IMR-90 (cell line): ENCODE data around the gene MREG. TPM values are rescaled to one million over a fixed set of nuclear protein-coding genes. Genes with fewer than 3 reads are reported as not detected.

Experiments
- ATAC-seq: fragments of 200-7000 bp; cut with Tn5 transposase; 2 replicates; pipeline ENCODE4 v1.9.1; 2020; ENCODE audit warnings: low read depth, mild to moderate bottlenecking, moderate library complexity
- BruUV-seq: library from RNA; stranded (reverse); fragments of 400-500 nt; replicated peaks from 2 replicates; lab custom pipeline; 2021; lab: Mats Ljungman, UMichigan
- CTCF ChIA-PET: fragments of 300-600 bp; formaldehyde crosslinking; extraction: SDS; loops from one replicate; lab custom pipeline; 2021; ENCODE audit warnings: antibody characterized with exemption; lab: Yijun Ruan, JAX
- POLR2A ChIA-PET: fragments of 300-600 bp; sonication (Branson Sonifier 250); formaldehyde crosslinking; loops from one replicate; lab custom pipeline; 2022; ENCODE audit warnings: antibody characterized with exemption; ENCODE audit not compliant: unreplicated experiment; lab: Charles Lee
- DNase-seq: peaks from one replicate; pipeline ENCODE4 v3.0.0; 2013
- H2AFZ ChIP-seq: replicated peaks from 2 replicates; pipeline ENCODE3; 2013; ENCODE audit warnings: low read length, mild to moderate bottlenecking; ENCODE audit not compliant: poor library complexity
- H2AK5ac ChIP-seq: 2 replicates; pipeline ENCODE4 v1.6.1; 2013; ENCODE audit warnings: low read depth, low read length, inconsistent platforms
- H2AK9ac ChIP-seq: replicated peaks from 2 replicates; pipeline ENCODE3; 2013; ENCODE audit warnings: mild to moderate bottlenecking, low read depth, low read length, moderate library complexity; ENCODE audit not compliant: poor library complexity
- H2BK120ac ChIP-seq: 2 replicates; pipeline ENCODE4 v1.6.1; 2013; ENCODE audit warnings: low read depth, low read length, inconsistent platforms
- H2BK15ac ChIP-seq: 3 replicates; pipeline ENCODE4 v1.6.1; 2013; ENCODE audit warnings: low read depth, low read length, inconsistent platforms
- H2BK20ac ChIP-seq: 2 replicates; pipeline ENCODE4 v1.6.1; 2013; ENCODE audit warnings: low read depth, mild to moderate bottlenecking, inconsistent platforms, low read length, moderate library complexity
- H2BK5ac ChIP-seq: 2 replicates; pipeline ENCODE4 v1.6.1; 2013; ENCODE audit warnings: mild to moderate bottlenecking, low read depth, low read length, inconsistent platforms; ENCODE audit not compliant: poor library complexity, severe bottlenecking
- H3K14ac ChIP-seq: replicated peaks from 2 replicates; pipeline ENCODE4 v1.6.1; 2013; ENCODE audit warnings: low read depth, low read length, inconsistent platforms
- H3K18ac ChIP-seq: 2 replicates; pipeline ENCODE4 v1.6.1; 2013; ENCODE audit warnings: low read depth, low read length, control low read depth
- H3K23ac ChIP-seq: 2 replicates; pipeline ENCODE4 v1.6.1; 2013; ENCODE audit warnings: low read depth, low read length, inconsistent platforms
- H3K27ac ChIP-seq: 2 replicates; pipeline ENCODE4 v1.5.1; 2013; ENCODE audit warnings: mild to moderate bottlenecking, control low read depth, low read length; ENCODE audit not compliant: insufficient read depth
- H3K27me3 ChIP-seq: 2 replicates; pipeline ENCODE4 v1.6.1; 2013; ENCODE audit warnings: low read length; ENCODE audit not compliant: control insufficient read depth, insufficient read depth
- H3K36me3 ChIP-seq: 2 replicates; pipeline ENCODE4 v1.6.1; 2013; ENCODE audit warnings: low read length, mixed read lengths; ENCODE audit not compliant: control insufficient read depth, insufficient read depth
- H3K4ac ChIP-seq: 2 replicates; pipeline ENCODE4 v1.6.1; 2013; ENCODE audit warnings: low read depth, low read length, inconsistent platforms
- H3K4me1 ChIP-seq: 2 replicates; pipeline ENCODE4 v1.6.1; 2013; ENCODE audit warnings: low read length, mixed read lengths; ENCODE audit not compliant: control insufficient read depth, insufficient read depth
- H3K4me2 ChIP-seq: 2 replicates; pipeline ENCODE4 v1.6.1; 2013; ENCODE audit warnings: low read depth, mild to moderate bottlenecking, control low read depth, low read length, moderate library complexity
- H3K4me3 ChIP-seq: 2 replicates; pipeline ENCODE4 v1.5.1; 2013; ENCODE audit warnings: low read depth, mild to moderate bottlenecking, control low read depth, low read length, moderate library complexity; ENCODE audit not compliant: insufficient read depth
- H3K56ac ChIP-seq: 2 replicates; pipeline ENCODE4 v1.6.1; 2013; ENCODE audit warnings: low read length, inconsistent platforms; ENCODE audit not compliant: insufficient read depth; ENCODE audit errors: extremely low read depth
- H3K79me1 ChIP-seq, 2 experiments: 2 replicates each; pipeline ENCODE4 v1.6.1; 2013; ENCODE audit warnings: low read length in 2 of 2, inconsistent platforms in 1 of 2, low read depth in 1 of 2
- H3K9ac ChIP-seq: 2 replicates; pipeline ENCODE4 v1.6.1; 2013; ENCODE audit warnings: low read depth, low read length, control low read depth
- H3K9me1 ChIP-seq: 2 replicates; pipeline ENCODE4 v1.6.1; 2013; ENCODE audit warnings: low read length, inconsistent platforms; ENCODE audit not compliant: insufficient read depth
- H3K9me3 ChIP-seq: 2 replicates; pipeline ENCODE4 v1.6.1; 2013; ENCODE audit warnings: low read length; ENCODE audit not compliant: control insufficient read depth, insufficient read depth
- H4K20me1 ChIP-seq: 2 replicates; pipeline ENCODE4 v1.6.1; 2013; ENCODE audit warnings: low read length, inconsistent platforms; ENCODE audit not compliant: insufficient read depth
- H4K5ac ChIP-seq: 2 replicates; pipeline ENCODE4 v1.6.1; 2013; ENCODE audit warnings: mild to moderate bottlenecking, low read depth, low read length, control low read depth
- H4K8ac ChIP-seq, 2 experiments: 2 replicates each; pipeline ENCODE4 v1.6.1; 2013; ENCODE audit warnings: low read depth in 2 of 2, low read length in 2 of 2, control low read depth in 1 of 2, inconsistent platforms in 1 of 2
- H4K91ac ChIP-seq: 2 replicates; pipeline ENCODE4 v1.6.1; 2013; ENCODE audit warnings: low read depth, low read length, inconsistent platforms; ENCODE audit not compliant: insufficient read depth
- BHLHE40 ChIP-seq: fragments of 150-350 bp; IDR thresholded peaks from 2 replicates; pipeline ENCODE4 v1.6.1; 2016; ENCODE audit warnings: mild to moderate bottlenecking, low read depth, low read length
- CEBPB ChIP-seq: IDR thresholded peaks from 2 replicates; pipeline ENCODE4 v1.6.1; 2012; ENCODE audit warnings: low read depth, low read length, improper control_type of control experiment
- CHD1 ChIP-seq: IDR thresholded peaks from 2 replicates; pipeline ENCODE4 v1.6.1; 2012; ENCODE audit warnings: low read depth, low read length, improper control_type of control experiment
- CTCF ChIP-seq: conservative IDR thresholded peaks from 2 replicates; pipeline ENCODE4 v1.5.1; 2012; ENCODE audit warnings: mild to moderate bottlenecking, low read depth, low read length, improper control_type of control experiment
- FOS ChIP-seq: fragments of 150-350 bp; IDR thresholded peaks from 2 replicates; pipeline ENCODE4 v1.6.1; 2016; ENCODE audit warnings: low read depth, low read length
- MAFK ChIP-seq: IDR thresholded peaks from 2 replicates; pipeline ENCODE4 v1.6.1; 2012; ENCODE audit warnings: low read depth, low read length, improper control_type of control experiment
- MAZ ChIP-seq: IDR thresholded peaks from 2 replicates; pipeline ENCODE4 v1.6.1; 2012; ENCODE audit warnings: low read depth, mild to moderate bottlenecking, low read length, improper control_type of control experiment, moderate library complexity, borderline replicate concordance
- MXI1 ChIP-seq: IDR thresholded peaks from 2 replicates; pipeline ENCODE4 v1.6.1; 2012; ENCODE audit warnings: low read depth, mild to moderate bottlenecking, low read length, moderate library complexity, borderline replicate concordance
- NFE2L2 ChIP-seq: fragments of 150-350 bp; IDR thresholded peaks from 2 replicates; pipeline ENCODE4 v1.6.1; 2016; ENCODE audit warnings: low read depth, mild to moderate bottlenecking, low read length
- POLR2A ChIP-seq: IDR thresholded peaks from 2 replicates; pipeline ENCODE4 v1.6.1; 2012; ENCODE audit warnings: mild to moderate bottlenecking, low read depth, low read length
- RAD21 ChIP-seq: IDR thresholded peaks from 2 replicates; pipeline ENCODE4 v1.6.1; 2012; ENCODE audit warnings: low read length, improper control_type of control experiment
- RCOR1 ChIP-seq: IDR thresholded peaks from 2 replicates; pipeline ENCODE4 v1.6.1; 2012; ENCODE audit warnings: mild to moderate bottlenecking, low read length, improper control_type of control experiment; ENCODE audit not compliant: insufficient replicate concordance
- RFX5 ChIP-seq: IDR thresholded peaks from 2 replicates; pipeline ENCODE4 v1.8.0; 2012; ENCODE audit warnings: low read depth, mild to moderate bottlenecking, low read length, moderate library complexity
- SMC3 ChIP-seq: fragments of 150-350 bp; IDR thresholded peaks from 2 replicates; pipeline ENCODE4 v1.6.1; 2016; ENCODE audit warnings: low read depth, mild to moderate bottlenecking, antibody characterized with exemption, low read length, moderate library complexity
- USF2 ChIP-seq: fragments of 150-350 bp; IDR thresholded peaks from 2 replicates; pipeline ENCODE4 v1.6.1; 2017; ENCODE audit warnings: mild to moderate bottlenecking, antibody characterized with exemption, low read length, low read depth
- WGBS, 2 experiments: methylation state at CpG; one replicate each; pipeline versions ENCODE4 v1.1.5 to v1.1.7; 2013; ENCODE audit warnings: missing lambda C conversion rate in 2 of 2; ENCODE audit not compliant: insufficient read length in 1 of 2; ENCODE audit errors: extremely low coverage in 2 of 2; 5-methylcytosine and 5-hydroxymethylcytosine counted together
- dilution Hi-C: fragments of 300-500 bp; cut with HindIII; formaldehyde crosslinking; loops from one replicate; pipeline ENCODE4 v1.14.3; 2018; ENCODE audit warnings: low sequenced_read_pairs; ENCODE audit not compliant: unreplicated experiment
- in situ Hi-C: fragments of 300-500 bp; cut with MboI; formaldehyde crosslinking; loops from 3 replicates; pipeline ENCODE4 v1.14.3; 2019; ENCODE audit warnings: low sequenced_read_pairs, inconsistent platforms, mixed read lengths
- intact Hi-C: fragments of 100-400 bp; cut with micrococcal nuclease; formaldehyde crosslinking; loops from 2 replicates; pipeline ENCODE4 v1.10.0; 2022
- polyA plus RNA-seq, 3 experiments: library from polyadenylated mRNA; depleted of rRNA; stranded (reverse); fragments of >200 nt; gene quantifications; 2 replicates each; pipeline ENCODE4 v1.2.3, GENCODE V29; 2012; ENCODE audit warnings: low replicate concordance in 1 of 3
- total RNA-seq: library from RNA; depleted of rRNA; stranded (reverse); fragments of >200 nt; gene quantifications from 2 replicates; pipeline ENCODE4 v1.2.3, GENCODE V29; 2012
- TF ChIP-seq, protein P1 (sequence below): fragments of 150-350 bp; IDR thresholded peaks from 2 replicates; pipeline ENCODE4 v1.6.1; 2016; ENCODE audit warnings: low read depth, mild to moderate bottlenecking, low read length, moderate library complexity, borderline replicate concordance

MREG gene
- total and polyA plus RNA-seq, 2 of the 4 experiments (the other 2 are of a cell fraction): 1.0 to 1.8 TPM

DNA sequence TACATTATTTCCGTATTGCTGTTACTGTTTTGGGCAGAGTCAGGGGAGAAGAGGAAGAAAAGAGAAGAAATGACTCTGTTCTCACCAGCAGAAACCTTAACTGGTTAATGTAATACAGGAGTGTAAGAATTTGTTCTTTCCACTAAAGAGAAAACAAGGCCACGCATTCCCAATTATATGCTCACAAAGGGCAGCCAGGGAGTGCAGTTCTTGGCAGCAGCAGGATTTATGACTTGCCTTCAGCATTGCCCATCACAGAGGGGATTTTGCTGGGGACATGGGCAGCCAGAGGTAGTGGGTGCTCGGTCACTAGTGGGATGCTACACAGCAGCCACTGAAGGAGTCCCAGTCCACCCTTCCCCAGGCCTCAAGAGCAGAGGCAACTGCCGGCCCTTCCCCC, 18.4 kb downstream of the MREG start:
- Histone ChIP-seq H3K4me2 (no peak overlapping the region), H4K5ac (no peak overlapping the region), H3K23ac (no peak overlapping the region), H2BK120ac (no peak overlapping the region), H3K27ac (no peak overlapping the region), H4K8ac (no peak overlapping the region), H2BK5ac (no peak overlapping the region), H2BK20ac (no peak overlapping the region), H3K27me3 (no peaks in the 10 kb centered on the region), H3K4me1 (no peaks in the 10 kb centered on the region), H3K4ac (no peak overlapping the region), H4K91ac (no peak overlapping the region), H2AK9ac (no peak overlapping the region), H2BK15ac (no peak overlapping the region), H3K9ac (no peak overlapping the region), H2AFZ (no peak overlapping the region), H3K9me1 (no peaks in the 10 kb centered on the region; the same call in 1 of the 2 replicates), H3K36me3 (no peaks in the 10 kb centered on the region), H3K9me3 (no peaks in the 10 kb centered on the region), H3K18ac (no peak overlapping the region), H3K79me1 (no peaks in the 10 kb centered on the region), H2AK5ac (no peak overlapping the region), H3K14ac (no peak overlapping the region), H3K4me3 (no peak overlapping the region), H4K20me1 (no peaks in the 10 kb centered on the region), H3K56ac (no peak overlapping the region)
- in situ Hi-C loops: no loop called here
- TF ChIP-seq BHLHE40 (no peak), CTCF (no peak), NFE2L2 (no peak), SMC3 (no peak), RFX5 (no peak), MAFK (no peak), USF2 (no peak), CEBPB (no peak), POLR2A (no peak), FOS (no peak), CHD1 (no peak), MXI1 (no peak), MAZ (no peak), RAD21 (no peak), RCOR1 (no peak)
- TF ChIP-seq, protein P1, sequence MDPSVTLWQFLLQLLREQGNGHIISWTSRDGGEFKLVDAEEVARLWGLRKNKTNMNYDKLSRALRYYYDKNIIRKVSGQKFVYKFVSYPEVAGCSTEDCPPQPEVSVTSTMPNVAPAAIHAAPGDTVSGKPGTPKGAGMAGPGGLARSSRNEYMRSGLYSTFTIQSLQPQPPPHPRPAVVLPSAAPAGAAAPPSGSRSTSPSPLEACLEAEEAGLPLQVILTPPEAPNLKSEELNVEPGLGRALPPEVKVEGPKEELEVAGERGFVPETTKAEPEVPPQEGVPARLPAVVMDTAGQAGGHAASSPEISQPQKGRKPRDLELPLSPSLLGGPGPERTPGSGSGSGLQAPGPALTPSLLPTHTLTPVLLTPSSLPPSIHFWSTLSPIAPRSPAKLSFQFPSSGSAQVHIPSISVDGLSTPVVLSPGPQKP: no peak
- ChIA-PET CTCF (no interaction called here), POLR2A (no interaction called here)
- 100% methylated on average over 1 of the region's 4 CpGs; no CpG with 5 or more reads in 1 of the 2 experiments for whole genome bisulfite sequencing, 2 experiments
- dilution Hi-C loops: no loop called here
- DNase-seq: no peak
- no peak for ATAC-seq
- intact Hi-C loops: no loop called here
- BruUV-seq: no TSS peak
